ENCODE results near the gene COL17A1.

- TF ChIP-seq CTCF (conservative IDR thresholded peaks at IDR 0.05), result no peak
- TF ChIP-seq EZH2 (IDR thresholded peaks at IDR 0.05; ENCODE audit: low read depth), result no peak
Observed at GRCh38 chr10:104005172-104005863, 80.4 kb downstream of the COL17A1 start.

Data from PC-9 (cell line).